ENCODE measurements around the gene TMEM11. TPM values are rescaled to one million over a fixed set of nuclear protein-coding genes. Genes with fewer than 3 reads are reported as not detected.

TMEM11 gene
- total RNA-seq, 2 experiments from 2014 or later: 26.8 to 34.0 TPM

DNA sequence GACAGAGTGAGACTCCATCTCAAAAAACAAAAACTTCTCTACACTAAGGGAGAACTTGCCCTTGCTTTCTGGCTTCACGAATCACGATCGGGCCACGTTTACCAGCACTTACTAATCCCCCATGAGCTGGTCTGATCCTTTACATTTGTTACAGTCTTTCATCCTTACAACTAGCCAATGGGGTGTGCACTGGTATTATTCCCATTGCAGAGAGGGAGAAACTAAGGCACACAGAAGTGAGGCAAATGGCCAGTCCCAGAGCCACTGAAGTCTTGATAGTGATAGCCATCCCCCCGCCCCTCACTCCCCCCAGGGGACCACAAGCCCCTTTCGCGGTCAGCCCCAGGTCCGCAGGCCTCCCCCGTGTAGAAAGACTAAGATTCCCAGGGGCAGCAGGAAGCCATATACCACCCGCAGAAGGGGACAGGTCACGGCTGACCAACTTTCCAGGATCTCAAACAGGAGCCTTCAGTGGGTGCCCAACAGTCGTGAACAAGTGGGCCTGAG, 38.4 kb upstream of the TMEM11 start:
- Histone ChIP-seq H3K36me3 (ENCODE audit: insufficient read depth, low read length) (no peaks in the 10 kb centered on the region), H3K4me2 (ENCODE audit: low read length) (peak overlapping the region; percentile 87), H3K27ac (ENCODE audit: low read depth, low read length, poor library complexity, severe bottlenecking) (no peak overlapping the region), H3K9me2 (ENCODE audit: insufficient read depth, low read length) (no peaks in the 10 kb centered on the region), H3K9me3 (ENCODE audit: low read length) (no peaks in the 10 kb centered on the region), H3K4me1 (ENCODE audit: insufficient read depth, low read length, poor library complexity, severe bottlenecking) (peaks cover 16% of the 10 kb centered on the region), H3K79me2 (ENCODE audit: insufficient read depth, low read depth, low read length) (no peaks in the 10 kb centered on the region), H4K20me1 (ENCODE audit: insufficient read depth, low read length) (no peaks in the 10 kb centered on the region), H3K4me3 (ENCODE audit: low read depth, low read length, poor library complexity, severe bottlenecking) (peak overlapping the region; percentile 70), H2AFZ (ENCODE audit: low read length) (no peak overlapping the region)
- TF ChIP-seq, protein P1, sequence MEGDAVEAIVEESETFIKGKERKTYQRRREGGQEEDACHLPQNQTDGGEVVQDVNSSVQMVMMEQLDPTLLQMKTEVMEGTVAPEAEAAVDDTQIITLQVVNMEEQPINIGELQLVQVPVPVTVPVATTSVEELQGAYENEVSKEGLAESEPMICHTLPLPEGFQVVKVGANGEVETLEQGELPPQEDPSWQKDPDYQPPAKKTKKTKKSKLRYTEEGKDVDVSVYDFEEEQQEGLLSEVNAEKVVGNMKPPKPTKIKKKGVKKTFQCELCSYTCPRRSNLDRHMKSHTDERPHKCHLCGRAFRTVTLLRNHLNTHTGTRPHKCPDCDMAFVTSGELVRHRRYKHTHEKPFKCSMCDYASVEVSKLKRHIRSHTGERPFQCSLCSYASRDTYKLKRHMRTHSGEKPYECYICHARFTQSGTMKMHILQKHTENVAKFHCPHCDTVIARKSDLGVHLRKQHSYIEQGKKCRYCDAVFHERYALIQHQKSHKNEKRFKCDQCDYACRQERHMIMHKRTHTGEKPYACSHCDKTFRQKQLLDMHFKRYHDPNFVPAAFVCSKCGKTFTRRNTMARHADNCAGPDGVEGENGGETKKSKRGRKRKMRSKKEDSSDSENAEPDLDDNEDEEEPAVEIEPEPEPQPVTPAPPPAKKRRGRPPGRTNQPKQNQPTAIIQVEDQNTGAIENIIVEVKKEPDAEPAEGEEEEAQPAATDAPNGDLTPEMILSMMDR (conservative IDR thresholded peaks at IDR 0.05; ENCODE audit: low read length): no peak
- no peak for TF ChIP-seq EZH2phosphoT487 (IDR thresholded peaks at IDR 0.05; ENCODE audit: borderline replicate concordance, low read depth, low read length)
- intact Hi-C loops (cut with micrococcal nuclease; ENCODE audit: unreplicated experiment): no loop called here
- ChIA-PET POLR2A (no interaction called here), CTCF (ENCODE audit: unreplicated experiment) (no interaction called here)
- DNase-seq (ENCODE audit: low spot score): no peak
- no TSS peak for BruUV-seq (replicated peaks)

DNA sequence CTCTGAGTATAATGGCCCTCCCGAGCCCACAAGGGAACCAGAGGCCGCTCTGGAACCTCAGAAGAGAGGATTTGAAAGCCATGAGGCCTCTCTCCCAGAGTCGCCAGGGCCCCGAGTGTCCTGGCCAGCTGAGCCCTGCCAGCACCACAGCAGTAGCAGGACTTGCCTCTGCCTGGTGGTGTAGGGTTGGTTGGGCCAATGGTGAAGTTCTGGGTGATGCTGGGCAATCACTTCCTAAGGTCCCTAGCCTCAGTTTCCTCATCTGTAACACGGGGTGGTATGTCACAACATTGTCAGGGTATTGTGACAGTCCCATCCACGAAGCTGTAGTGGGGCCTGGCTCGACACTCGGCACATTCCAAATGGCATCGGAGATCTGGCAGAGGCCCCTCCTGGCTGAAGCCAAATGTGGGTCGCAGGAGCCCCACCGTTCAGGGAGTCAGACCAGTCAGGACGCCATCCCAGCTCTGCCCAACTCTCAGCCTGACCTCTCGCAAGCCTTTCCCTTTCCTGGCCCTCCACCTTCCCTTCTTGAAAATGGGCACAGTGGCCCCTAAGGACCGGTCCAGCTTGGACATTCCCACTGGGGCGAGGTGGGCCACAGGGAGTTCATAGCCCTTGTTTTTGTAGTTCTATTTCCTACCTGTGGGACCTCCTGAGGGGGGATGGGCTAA, 37.5 kb upstream of the TMEM11 start:
- Histone ChIP-seq H3K4me1 (ENCODE audit: insufficient read depth, low read length, poor library complexity, severe bottlenecking) (peaks cover 16% of the 10 kb centered on the region), H3K79me2 (ENCODE audit: insufficient read depth, low read depth, low read length) (no peaks in the 10 kb centered on the region), H3K4me3 (ENCODE audit: low read depth, low read length, poor library complexity, severe bottlenecking) (no peak overlapping the region), H3K9me3 (ENCODE audit: low read length) (no peaks in the 10 kb centered on the region), H4K20me1 (ENCODE audit: insufficient read depth, low read length) (no peaks in the 10 kb centered on the region), H3K9me2 (ENCODE audit: insufficient read depth, low read length) (no peaks in the 10 kb centered on the region), H2AFZ (ENCODE audit: low read length) (no peak overlapping the region), H3K4me2 (ENCODE audit: low read length) (no peak overlapping the region), H3K36me3 (ENCODE audit: insufficient read depth, low read length) (no peaks in the 10 kb centered on the region), H3K27ac (ENCODE audit: low read depth, low read length, poor library complexity, severe bottlenecking) (no peak overlapping the region)
- ChIA-PET POLR2A (no interaction called here), CTCF (ENCODE audit: unreplicated experiment) (no interaction called here)
- DNase-seq (ENCODE audit: low spot score): no peak
- TF ChIP-seq, protein P1 (conservative IDR thresholded peaks at IDR 0.05; ENCODE audit: low read length): no peak
- no peak for TF ChIP-seq EZH2phosphoT487 (IDR thresholded peaks at IDR 0.05; ENCODE audit: borderline replicate concordance, low read depth, low read length)
- BruUV-seq (replicated peaks): no TSS peak
- intact Hi-C loops (cut with micrococcal nuclease; ENCODE audit: unreplicated experiment): no loop called here

DNA sequence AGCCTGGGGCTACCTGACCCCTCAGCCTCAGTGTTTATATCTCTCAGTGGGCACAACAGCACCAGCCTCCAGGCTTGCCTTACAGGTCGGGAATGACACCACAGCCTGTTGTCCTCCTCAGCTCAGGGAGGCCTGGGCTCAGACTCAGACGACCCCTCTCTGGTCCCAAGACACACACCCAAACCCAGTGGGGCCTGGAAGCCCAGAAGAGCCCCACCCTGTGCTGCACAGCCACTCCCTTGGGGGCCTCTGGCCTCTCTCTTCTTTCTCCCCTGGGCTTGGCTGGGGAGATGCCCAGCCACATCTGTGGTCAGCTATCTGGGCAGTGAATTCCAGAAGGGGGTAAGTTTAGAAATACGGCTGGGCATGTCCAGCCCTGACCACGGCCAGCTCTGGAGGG, 36.9 kb upstream of the TMEM11 start:
- no peak overlapping the region for H3K27ac ChIP-seq (ENCODE audit: low read depth, low read length, poor library complexity, severe bottlenecking)
- no peaks in the 10 kb centered on the region for H3K9me3 ChIP-seq (ENCODE audit: low read length)
- intact Hi-C loops (cut with micrococcal nuclease; ENCODE audit: unreplicated experiment): no loop called here
- H4K20me1 ChIP-seq (ENCODE audit: insufficient read depth, low read length): no peaks in the 10 kb centered on the region
- no peak for TF ChIP-seq EZH2phosphoT487 (IDR thresholded peaks at IDR 0.05; ENCODE audit: borderline replicate concordance, low read depth, low read length)
- TF ChIP-seq, protein P1 (conservative IDR thresholded peaks at IDR 0.05; ENCODE audit: low read length): no peak
- DNase-seq (ENCODE audit: low spot score): no peak
- ChIA-PET POLR2A (no interaction called here), CTCF (ENCODE audit: unreplicated experiment) (no interaction called here)
- H3K36me3 ChIP-seq (ENCODE audit: insufficient read depth, low read length): no peaks in the 10 kb centered on the region
- H3K9me2 ChIP-seq (ENCODE audit: insufficient read depth, low read length): no peaks in the 10 kb centered on the region
- H3K4me1 ChIP-seq (ENCODE audit: insufficient read depth, low read length, poor library complexity, severe bottlenecking): peaks cover 18% of the 10 kb centered on the region
- H2AFZ ChIP-seq (ENCODE audit: low read length): no peak overlapping the region
- no peaks in the 10 kb centered on the region for H3K79me2 ChIP-seq (ENCODE audit: insufficient read depth, low read depth, low read length)
- no peak overlapping the region for H3K4me3 ChIP-seq (ENCODE audit: low read depth, low read length, poor library complexity, severe bottlenecking)
- H3K4me2 ChIP-seq (ENCODE audit: low read length): no peak overlapping the region
- BruUV-seq (replicated peaks): no TSS peak
